VCaP (cell line): ENCODE measurements around the gene VSIG10.
A peak's percentile ranks its signal among the peaks of the same experiment; 100 is the strongest.

Source experiments
- H3K27ac ChIP-seq: fragments of 450-650 bp; 2 replicates; pipeline ENCODE4 v1.5.1; 2017
- TF ChIP-seq, protein P1 (sequence below): fragments of 450-650 bp; conservative IDR thresholded peaks from 2 replicates; pipeline ENCODE4 v1.5.1; 2017; ENCODE audit warnings: mild to moderate bottlenecking, moderate library complexity

VSIG10 gene

DNA sequence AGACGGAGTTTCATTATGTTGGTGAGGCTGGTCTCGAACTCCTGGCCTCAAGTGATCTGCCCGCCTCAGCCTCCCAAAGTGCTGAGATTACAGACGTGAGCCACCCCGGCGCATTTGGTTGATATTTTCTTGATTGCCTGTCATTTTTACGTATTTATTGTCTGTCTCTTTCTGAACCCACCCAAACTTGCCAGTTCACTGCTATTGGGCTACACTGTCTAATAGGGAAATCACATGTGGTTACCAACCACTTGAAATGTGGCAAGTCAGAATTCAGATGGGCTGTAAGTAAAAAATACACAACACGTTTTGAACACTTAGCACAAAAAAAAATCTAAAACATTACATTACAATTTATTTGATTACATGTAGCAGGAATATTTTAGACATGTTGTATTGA, 44.9 kb downstream of the VSIG10 start:
- peak overlapping the region; percentile 99 for H3K27ac ChIP-seq
- TF ChIP-seq, protein P1, sequence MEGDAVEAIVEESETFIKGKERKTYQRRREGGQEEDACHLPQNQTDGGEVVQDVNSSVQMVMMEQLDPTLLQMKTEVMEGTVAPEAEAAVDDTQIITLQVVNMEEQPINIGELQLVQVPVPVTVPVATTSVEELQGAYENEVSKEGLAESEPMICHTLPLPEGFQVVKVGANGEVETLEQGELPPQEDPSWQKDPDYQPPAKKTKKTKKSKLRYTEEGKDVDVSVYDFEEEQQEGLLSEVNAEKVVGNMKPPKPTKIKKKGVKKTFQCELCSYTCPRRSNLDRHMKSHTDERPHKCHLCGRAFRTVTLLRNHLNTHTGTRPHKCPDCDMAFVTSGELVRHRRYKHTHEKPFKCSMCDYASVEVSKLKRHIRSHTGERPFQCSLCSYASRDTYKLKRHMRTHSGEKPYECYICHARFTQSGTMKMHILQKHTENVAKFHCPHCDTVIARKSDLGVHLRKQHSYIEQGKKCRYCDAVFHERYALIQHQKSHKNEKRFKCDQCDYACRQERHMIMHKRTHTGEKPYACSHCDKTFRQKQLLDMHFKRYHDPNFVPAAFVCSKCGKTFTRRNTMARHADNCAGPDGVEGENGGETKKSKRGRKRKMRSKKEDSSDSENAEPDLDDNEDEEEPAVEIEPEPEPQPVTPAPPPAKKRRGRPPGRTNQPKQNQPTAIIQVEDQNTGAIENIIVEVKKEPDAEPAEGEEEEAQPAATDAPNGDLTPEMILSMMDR, result no peak

- TF ChIP-seq, protein P1, result no peak
- H3K27ac ChIP-seq, result peak overlapping the region; percentile 99
These were observed 45.6 kb downstream of the VSIG10 start for GRCh38 chr12:118058227-118058626.

GRCh38 chr12:118055865-118056773, 47.7 kb downstream of the VSIG10 start:
- peak overlapping the region; percentile 99 for H3K27ac ChIP-seq
- TF ChIP-seq, protein P1, result no peak

GRCh38 chr12:118055144-118055557, 48.7 kb downstream of the VSIG10 start:
- peak overlapping the region; percentile 99 for H3K27ac ChIP-seq
- TF ChIP-seq, protein P1, result peak; percentile 70

GRCh38 chr12:118053071-118053985, 50.5 kb downstream of the VSIG10 start:
- TF ChIP-seq, protein P1, result no peak
- H3K27ac ChIP-seq, result no peak overlapping the region

GRCh38 chr12:118052324-118053070, 51.3 kb downstream of the VSIG10 start:
- TF ChIP-seq, protein P1, result no peak
- H3K27ac ChIP-seq, result no peak overlapping the region
